ENCODE measurements around the gene ADSL. TPM values are rescaled to one million over a fixed set of nuclear protein-coding genes. Genes with fewer than 3 reads are reported as not detected.

The ADSL gene
- total RNA-seq, 2 donors from 2014 or later: 49.0 to 76.5 TPM

- Histone ChIP-seq H3K9me3 (no peaks in the 10 kb centered on the region), H3K36me3 (replicated peaks in 1 of 2; ENCODE audit: insufficient read depth in 1 of 2, low read depth in 2 of 2) (peaks cover 28 to 51% of the 10 kb centered on the region in 2 donors), H3K27me3 (no peaks in the 10 kb centered on the region), H3K27ac (no peak overlapping the region), H3K4me1 (no peaks in the 10 kb centered on the region), H3K4me3 (no peak overlapping the region)
- WGBS, 2 donors: 93% methylated on average over 11 of the region's 11 CpGs; no CpG with 5 or more reads in 1 of the 2 donors
- no peak for TF ChIP-seq POLR2A (IDR thresholded peaks at IDR 0.05)
- DNase-seq: no peak
- no peak for ATAC-seq
- intact Hi-C loops (cut with DNase I): no loop called here
Measured at GRCh38 chr22:40409613-40410113, 63.4 kb downstream of the ADSL start.

- DNase-seq (no peak), ATAC-seq (no peak)
- 66 to 70% methylated on average over 8 of the region's 8 CpGs for WGBS, 2 donors
- intact Hi-C loops (cut with DNase I): no loop called here
- Histone ChIP-seq H3K36me3 (replicated peaks in 1 of 2; ENCODE audit: insufficient read depth in 1 of 2, low read depth in 2 of 2) (peaks cover 26 to 47% of the 10 kb centered on the region in 2 donors), H3K27ac (no peak overlapping the region), H3K27me3 (no peaks in the 10 kb centered on the region), H3K9me3 (no peaks in the 10 kb centered on the region), H3K4me3 (no peak overlapping the region), H3K4me1 (no peaks in the 10 kb centered on the region)
- TF ChIP-seq POLR2A (IDR thresholded peaks at IDR 0.05): no peak
- TF ChIP-seq CTCF (IDR thresholded peaks at IDR 0.05): no peak
Measured at GRCh38 chr22:40410272-40410671, 64.0 kb downstream of the ADSL start.

- Histone ChIP-seq H3K27me3 (no peaks in the 10 kb centered on the region), H3K4me1 (no peaks in the 10 kb centered on the region), H3K4me3 (no peak overlapping the region), H3K36me3 (replicated peaks in 1 of 2; ENCODE audit: insufficient read depth in 1 of 2, low read depth in 2 of 2) (peaks cover 21 to 41% of the 10 kb centered on the region in 2 donors), H3K9me3 (no peaks in the 10 kb centered on the region), H3K27ac (no peak overlapping the region)
- intact Hi-C loops (cut with DNase I): no loop called here
- no peak for ATAC-seq
- DNase-seq: no peak
- 90 to 91% methylated on average over 10 to 13 of the region's 13 CpGs for WGBS, 2 donors
- no peak for TF ChIP-seq CTCF (IDR thresholded peaks at IDR 0.05)
- TF ChIP-seq POLR2A (IDR thresholded peaks at IDR 0.05): no peak
Measured at GRCh38 chr22:40410731-40411505, 64.6 kb downstream of the ADSL start.

GRCh38 chr22:40411506-40411861 lies 65.2 kb downstream of the ADSL start:
- no peak for TF ChIP-seq POLR2A (IDR thresholded peaks at IDR 0.05)
- TF ChIP-seq CTCF (IDR thresholded peaks at IDR 0.05): no peak
- intact Hi-C loops (cut with DNase I): no loop called here
- H3K27ac ChIP-seq: no peak overlapping the region
- DNase-seq (no peak), ATAC-seq (no peak)
- no peak overlapping the region for H3K4me3 ChIP-seq
- no peaks in the 10 kb centered on the region for H3K4me1 ChIP-seq
- 73 to 82% methylated on average over 4 to 7 of the region's 7 CpGs for WGBS, 2 donors
- H3K27me3 ChIP-seq: no peaks in the 10 kb centered on the region
- H3K9me3 ChIP-seq: no peaks in the 10 kb centered on the region
- H3K36me3 ChIP-seq (replicated peaks in 1 of 2; ENCODE audit: insufficient read depth in 1 of 2, low read depth in 2 of 2): peaks cover 17 to 37% of the 10 kb centered on the region in 2 donors

- no peak for DNase-seq
- Histone ChIP-seq H3K27me3 (no peaks in the 10 kb centered on the region), H3K27ac (no peak overlapping the region), H3K4me3 (no peak overlapping the region), H3K4me1 (no peaks in the 10 kb centered on the region), H3K9me3 (no peaks in the 10 kb centered on the region), H3K36me3 (replicated peaks in 1 of 2; ENCODE audit: insufficient read depth in 1 of 2, low read depth in 2 of 2) (peaks cover 15 to 31% of the 10 kb centered on the region in 2 donors)
- no peak for ATAC-seq
- TF ChIP-seq CTCF (IDR thresholded peaks at IDR 0.05): no peak
- no peak for TF ChIP-seq POLR2A (IDR thresholded peaks at IDR 0.05)
- intact Hi-C loops (cut with DNase I): no loop called here
- 84 to 94% methylated on average over 2 of the region's 2 CpGs for whole genome bisulfite sequencing, 2 donors
Measured at GRCh38 chr22:40412441-40412840, 66.1 kb downstream of the ADSL start.
